Activated naive CD8-positive, alpha-beta T cell treated with anti-CD3 and anti-CD28 coated beads for 36 hours (primary cell): ENCODE measurements around the gene BCL2L1. TPM values are rescaled to one million over a fixed set of nuclear protein-coding genes. Genes with fewer than 3 reads are reported as not detected.
"Not testable (repeated sequence)": the region's sequence is repeated elsewhere in the genome, so short reads cannot be mapped to it uniquely, and the experiment has no call there.

Experiments used
- DNase-seq: peaks from one replicate; pipeline ENCODE4 v3.0.0; 2021
- H3K27ac Mint-ChIP-seq: one replicate; pipeline ENCODE4 v1.8.0; 2022; ENCODE audit warnings: mild to moderate bottlenecking, moderate library complexity, mixed read lengths
- H3K27me3 Mint-ChIP-seq: one replicate; pipeline ENCODE4 v1.8.0; 2022; ENCODE audit warnings: mild to moderate bottlenecking, mixed read lengths
- H3K36me3 Mint-ChIP-seq: one replicate; pipeline ENCODE4 v1.8.0; 2021; ENCODE audit warnings: mild to moderate bottlenecking, mixed read lengths
- H3K4me1 Mint-ChIP-seq: one replicate; pipeline ENCODE4 v1.8.0; 2021; ENCODE audit warnings: mixed read lengths
- H3K4me3 Mint-ChIP-seq: one replicate; pipeline ENCODE4 v1.8.0; 2022; ENCODE audit warnings: mild to moderate bottlenecking, moderate library complexity, mixed read lengths
- H3K9me3 Mint-ChIP-seq: one replicate; pipeline ENCODE4 v1.8.0; 2022; ENCODE audit warnings: mixed read lengths
- total RNA-seq, 2 experiments: library from RNA; stranded (reverse); gene quantifications; one replicate each; pipeline ENCODE4 v1.2.3, GENCODE V29; 2021

The BCL2L1 gene
- total RNA-seq, 2 experiments from 2014 or later: 196 to 206 TPM

- Mint-ChIP-seq H3K36me3 (no peaks in the 10 kb centered on the region), H3K27me3 (peaks cover 11% of the 10 kb centered on the region), H3K9me3 (no peaks in the 10 kb centered on the region), H3K4me1 (peaks cover 17% of the 10 kb centered on the region), H3K4me3 (no peak overlapping the region), H3K27ac (no peak overlapping the region)
- no peak for DNase-seq
Measured at GRCh38 chr20:31644701-31645100, 78.0 kb downstream of the BCL2L1 start.

GRCh38 chr20:31643522-31643921 is 79.1 kb downstream of the BCL2L1 start:
- peaks cover 16% of the 10 kb centered on the region for H3K27me3 Mint-ChIP-seq
- no peak overlapping the region for H3K4me3 Mint-ChIP-seq
- no peak for DNase-seq
- no peaks in the 10 kb centered on the region for H3K9me3 Mint-ChIP-seq
- H3K36me3 Mint-ChIP-seq: no peaks in the 10 kb centered on the region
- H3K27ac Mint-ChIP-seq: no peak overlapping the region
- H3K4me1 Mint-ChIP-seq: peaks cover 17% of the 10 kb centered on the region

- Mint-ChIP-seq H3K36me3 (no peaks in the 10 kb centered on the region), H3K27ac (no peak overlapping the region), H3K4me3 (no peak overlapping the region), H3K9me3 (no peaks in the 10 kb centered on the region), H3K27me3 (peaks cover 21% of the 10 kb centered on the region), H3K4me1 (peaks cover 17% of the 10 kb centered on the region)
- DNase-seq: no peak
Measured at GRCh38 chr20:31642837-31643236, 79.8 kb downstream of the BCL2L1 start.

GRCh38 chr20:31641391-31641790 is 81.3 kb downstream of the BCL2L1 start:
- Mint-ChIP-seq H3K27ac (no peak overlapping the region), H3K9me3 (no peaks in the 10 kb centered on the region), H3K36me3 (no peaks in the 10 kb centered on the region), H3K4me1 (peaks cover 17% of the 10 kb centered on the region), H3K4me3 (no peak overlapping the region), H3K27me3 (peaks cover 21% of the 10 kb centered on the region)
- peak; percentile 26 for DNase-seq

- Mint-ChIP-seq H3K27me3 (peaks cover 18% of the 10 kb centered on the region), H3K9me3 (no peaks in the 10 kb centered on the region), H3K4me1 (peaks cover 17% of the 10 kb centered on the region), H3K36me3 (no peaks in the 10 kb centered on the region), H3K4me3 (no peak overlapping the region), H3K27ac (no peak overlapping the region)
- no peak for DNase-seq
Measured at GRCh38 chr20:31640259-31640658, 82.4 kb downstream of the BCL2L1 start.

GRCh38 chr20:31638816-31639215 is 83.9 kb downstream of the BCL2L1 start:
- H3K4me1 Mint-ChIP-seq: peaks cover 17% of the 10 kb centered on the region
- DNase-seq: no peak
- no peak overlapping the region for H3K27ac Mint-ChIP-seq
- H3K27me3 Mint-ChIP-seq: peaks cover 18% of the 10 kb centered on the region
- no peaks in the 10 kb centered on the region for H3K36me3 Mint-ChIP-seq
- no peak overlapping the region for H3K4me3 Mint-ChIP-seq
- H3K9me3 Mint-ChIP-seq: no peaks in the 10 kb centered on the region

- Mint-ChIP-seq H3K36me3 (no peaks in the 10 kb centered on the region), H3K9me3 (no peaks in the 10 kb centered on the region), H3K27ac (no peak overlapping the region), H3K4me3 (no peak overlapping the region), H3K27me3 (peaks cover 18% of the 10 kb centered on the region), H3K4me1 (peaks cover 17% of the 10 kb centered on the region)
- DNase-seq: no peak
Measured at GRCh38 chr20:31638317-31638716, 84.4 kb downstream of the BCL2L1 start.

GRCh38 chr20:31637660-31638059 is 85.0 kb downstream of the BCL2L1 start, which contains the start of gene COX4I2:
COX4I2 (plus strand) TSS chr20:31637912; CDS start chr20:31639018, 1,106 bp downstream.
- Mint-ChIP-seq H3K4me1 (peaks cover 12% of the 10 kb centered on the region), H3K9me3 (no peaks in the 10 kb centered on the region), H3K27me3 (peaks cover 18% of the 10 kb centered on the region), H3K36me3 (no peaks in the 10 kb centered on the region), H3K4me3 (no peak within 1 kb of the TSS), H3K27ac (no peak within 1 kb of the TSS)
- no peak for DNase-seq

GRCh38 chr20:31633339-31633914 is 89.2 kb downstream of the BCL2L1 start:
- peaks cover 4% of the 10 kb centered on the region for H3K4me1 Mint-ChIP-seq
- no peaks in the 10 kb centered on the region for H3K9me3 Mint-ChIP-seq
- H3K27ac Mint-ChIP-seq: no peak overlapping the region
- H3K27me3 Mint-ChIP-seq: peaks cover 4% of the 10 kb centered on the region
- DNase-seq: no peak
- H3K4me3 Mint-ChIP-seq: no peak overlapping the region
- H3K36me3 Mint-ChIP-seq: no peaks in the 10 kb centered on the region

GRCh38 chr20:31632548-31633338 is 89.9 kb downstream of the BCL2L1 start:
- Mint-ChIP-seq H3K27ac (no peak overlapping the region), H3K4me1 (peaks cover 4% of the 10 kb centered on the region), H3K36me3 (no peaks in the 10 kb centered on the region), H3K9me3 (peaks cover 1% of the 10 kb centered on the region), H3K4me3 (no peak overlapping the region), H3K27me3 (no peaks in the 10 kb centered on the region)
- no peak for DNase-seq

- Mint-ChIP-seq H3K27me3 (no peaks in the 10 kb centered on the region), H3K4me3 (no peak overlapping the region), H3K27ac (no peak overlapping the region), H3K4me1 (peaks cover 4% of the 10 kb centered on the region), H3K36me3 (no peaks in the 10 kb centered on the region), H3K9me3 (peaks cover 2% of the 10 kb centered on the region)
- DNase-seq: no peak
Measured at GRCh38 chr20:31630187-31630790, 92.4 kb downstream of the BCL2L1 start.

- H3K27ac Mint-ChIP-seq, H3K4me3 Mint-ChIP-seq, H3K36me3 Mint-ChIP-seq, H3K27me3 Mint-ChIP-seq, H3K9me3 Mint-ChIP-seq, DNase-seq, H3K4me1 Mint-ChIP-seq: not testable (repeated sequence)
Measured at GRCh38 chr20:31628057-31628456, 94.6 kb downstream of the BCL2L1 start.

- H3K9me3 Mint-ChIP-seq, DNase-seq, H3K4me1 Mint-ChIP-seq, H3K27me3 Mint-ChIP-seq, H3K27ac Mint-ChIP-seq, H3K4me3 Mint-ChIP-seq, H3K36me3 Mint-ChIP-seq: not testable (repeated sequence)
Measured at GRCh38 chr20:31626534-31626933, 96.1 kb downstream of the BCL2L1 start.

- DNase-seq, H3K27ac Mint-ChIP-seq, H3K36me3 Mint-ChIP-seq, H3K4me1 Mint-ChIP-seq, H3K27me3 Mint-ChIP-seq, H3K4me3 Mint-ChIP-seq, H3K9me3 Mint-ChIP-seq: not testable (repeated sequence)
Measured at GRCh38 chr20:31623123-31623505, 99.6 kb downstream of the BCL2L1 start.

GRCh38 chr20:31620246-31620645 is 102.4 kb downstream of the BCL2L1 start:
- Mint-ChIP-seq H3K4me3 (no peak overlapping the region), H3K9me3 (no peaks in the 10 kb centered on the region), H3K4me1 (peaks cover 4% of the 10 kb centered on the region), H3K27ac (no peak overlapping the region), H3K36me3 (no peaks in the 10 kb centered on the region), H3K27me3 (no peaks in the 10 kb centered on the region)
- no peak for DNase-seq
